Left renal pelvis (tissue), 4 donors: ENCODE data around the gene RWDD3. TPM values are rescaled to one million over a fixed set of nuclear protein-coding genes. Genes with fewer than 3 reads are reported as not detected.

Experiments
- DNase-seq, 4 donors: peaks; one replicate each; pipeline ENCODE4 v3.0.0-alpha.2; 2013; ENCODE audit warnings: low read depth in 4 of 4, low spot score in 3 of 4
- polyA plus RNA-seq, 4 donors: library from polyadenylated mRNA; unstranded; fragments of 120-200 nt; gene quantifications; one replicate each; pipeline ENCODE4 v1.2.1, GENCODE V29; 2013; ENCODE audit not compliant: insufficient read length in 4 of 4

Gene RWDD3
- 10 to 100 TPM; 35.3 to 55.2 (median 48.0) TPM for polyA plus RNA-seq

GRCh38 chr1:95233737-95234500, at the start of gene RWDD3:
Gene RWDD3, plus strand, starts transcription at chr1:95234210. Its CDS starts 21 bp downstream, at chr1:95234231.
- DNase-seq, result peak; percentile 75 to 86 (median 84)

DNA sequence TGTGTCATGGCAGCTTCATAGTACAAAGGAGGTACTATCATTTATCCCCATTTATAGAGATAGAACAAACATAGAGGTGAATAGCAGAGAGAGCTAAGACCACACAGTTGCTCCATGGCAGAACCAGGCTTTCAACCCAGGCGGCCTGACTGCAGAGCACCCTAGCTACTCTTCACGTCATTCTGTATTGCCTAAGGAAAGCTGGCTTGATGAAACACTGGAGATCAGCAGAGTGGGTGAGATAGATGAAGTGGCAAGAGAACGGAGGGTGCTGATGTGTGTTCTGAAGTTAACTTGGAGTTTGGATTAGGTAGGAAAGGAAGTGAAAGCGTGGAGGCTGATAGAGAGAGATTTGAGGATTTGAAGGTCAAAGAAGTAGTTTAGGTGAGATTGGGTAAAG, 47.9 kb upstream of the RWDD3 start:
- DNase-seq, result no peak

- no peak for DNase-seq
Observed at GRCh38 chr1:95193591-95193990, 40.4 kb upstream of the RWDD3 start.

GRCh38 chr1:95195046-95195445, 39.0 kb upstream of the RWDD3 start:
- DNase-seq, result no peak

DNA sequence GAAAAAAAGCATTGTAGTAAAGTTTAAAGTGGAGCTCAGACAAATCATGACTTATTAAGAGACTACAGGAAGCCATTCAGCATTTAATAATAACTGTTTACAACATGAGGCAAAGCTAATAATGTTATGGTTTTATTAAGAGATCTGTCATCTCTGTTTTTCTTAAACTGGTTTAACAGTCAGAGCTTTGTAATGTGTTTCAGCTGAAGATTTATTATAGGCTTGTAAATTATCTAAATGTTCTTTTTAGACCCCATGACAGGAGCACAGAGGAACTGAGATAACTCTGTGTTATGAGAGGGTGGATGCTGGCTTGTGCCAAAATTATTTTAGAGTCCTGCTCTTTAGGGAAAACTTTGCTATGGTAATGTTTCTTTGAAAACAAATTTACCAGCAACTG, 38.0 kb upstream of the RWDD3 start:
- DNase-seq, result peak in 1 of 4 donors; percentile 14

DNA sequence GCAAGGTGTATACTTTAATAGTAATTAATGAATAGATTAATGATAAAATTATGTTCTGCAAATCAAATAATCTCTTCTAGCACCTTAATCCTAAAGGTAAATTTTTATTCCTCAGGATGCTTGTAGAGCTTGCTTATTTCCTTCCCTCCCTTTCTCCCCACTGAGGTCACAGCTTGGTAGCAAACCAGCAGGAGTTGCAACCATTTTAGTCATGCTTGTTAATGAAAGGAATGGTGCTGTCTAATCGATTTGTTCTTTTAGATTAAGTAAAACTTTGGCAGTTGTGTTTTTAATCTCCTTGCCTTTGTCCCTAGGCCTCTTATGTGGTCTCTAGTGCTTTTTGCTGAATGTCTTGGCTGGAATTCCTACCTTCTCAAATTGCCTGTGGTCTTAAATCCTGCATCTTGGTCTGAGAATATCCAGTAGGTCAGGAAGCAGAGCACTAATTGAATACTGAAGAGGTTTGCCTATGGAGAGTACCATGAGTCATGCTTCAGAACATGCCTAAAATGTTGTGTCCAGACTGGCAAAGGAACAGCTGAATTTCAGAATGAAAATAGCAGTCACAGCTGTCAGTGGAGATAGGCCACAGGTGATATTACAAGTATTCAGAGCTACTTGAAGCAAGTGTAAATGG, 36.3 kb upstream of the RWDD3 start:
- no peak for DNase-seq

GRCh38 chr1:95201905-95202304, 32.1 kb upstream of the RWDD3 start:
- no peak for DNase-seq

GRCh38 chr1:95203908-95204437, 30.0 kb upstream of the RWDD3 start:
- no peak for DNase-seq

GRCh38 chr1:95206514-95206913, 27.5 kb upstream of the RWDD3 start:
- no peak for DNase-seq

- no peak for DNase-seq
Observed at GRCh38 chr1:95207223-95207935, 26.6 kb upstream of the RWDD3 start.

- no peak for DNase-seq
Observed at GRCh38 chr1:95208876-95209275, 25.1 kb upstream of the RWDD3 start.

GRCh38 chr1:95209291-95209690, 24.7 kb upstream of the RWDD3 start:
- no peak for DNase-seq

DNA sequence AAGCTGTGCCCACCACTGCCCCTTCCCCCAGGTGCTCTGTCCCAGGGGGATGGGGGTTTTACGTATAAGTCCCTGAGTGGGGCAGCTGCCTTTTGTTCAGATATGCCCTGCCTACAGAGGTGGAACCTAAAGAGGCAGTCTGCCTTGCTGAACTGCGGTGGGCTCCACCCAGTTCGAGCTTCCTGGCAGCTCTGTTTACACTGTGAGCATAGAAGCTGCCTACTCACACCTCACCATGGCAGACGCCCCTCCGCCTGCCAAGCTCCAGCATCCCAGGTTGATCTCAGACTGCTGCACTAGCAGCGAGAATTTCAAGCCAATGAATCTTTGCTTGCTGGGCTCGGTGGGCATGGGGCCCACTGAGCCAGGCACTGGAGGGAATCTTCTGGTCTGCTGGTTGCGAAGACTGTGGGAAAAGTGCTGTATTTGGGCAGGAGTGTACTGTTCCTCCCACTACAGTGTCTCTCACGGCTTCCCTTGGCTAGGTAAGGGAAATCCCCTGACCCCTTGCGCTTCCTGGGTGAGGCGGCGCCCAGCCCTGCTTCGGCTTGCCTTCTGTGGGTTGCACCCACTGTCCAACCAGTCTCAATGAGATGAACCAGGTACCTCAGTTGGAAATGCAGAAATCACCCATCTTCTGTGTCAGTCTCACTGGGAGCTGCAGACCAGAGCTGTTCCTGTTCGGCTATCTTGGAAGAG, 17.6 kb upstream of the RWDD3 start:
- DNase-seq, result no peak

GRCh38 chr1:95217371-95217770, 16.6 kb upstream of the RWDD3 start:
- no peak for DNase-seq

GRCh38 chr1:95219407-95219806, 14.6 kb upstream of the RWDD3 start:
- no peak for DNase-seq

DNA sequence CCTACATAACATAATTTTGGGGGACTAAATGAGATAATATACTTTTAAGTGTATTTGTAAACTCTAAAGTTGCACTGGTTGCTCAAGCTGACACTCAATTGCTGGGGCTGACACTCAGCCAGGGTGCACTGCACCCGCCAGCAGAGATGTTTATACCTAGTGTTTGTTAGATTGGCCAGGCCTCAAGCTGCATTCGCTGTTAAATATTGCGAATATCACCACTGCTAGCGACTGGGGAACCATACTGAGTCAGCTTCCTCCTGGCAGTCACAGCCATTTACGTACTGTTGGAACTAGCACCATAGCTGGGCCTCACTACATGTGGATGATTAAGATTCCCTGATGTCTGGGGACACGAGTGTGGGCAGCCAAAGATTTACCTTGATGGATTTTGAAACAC, 12.7 kb upstream of the RWDD3 start:
- DNase-seq, result no peak

GRCh38 chr1:95222629-95223028, 11.4 kb upstream of the RWDD3 start:
- DNase-seq, result no peak

- no peak for DNase-seq
Observed at GRCh38 chr1:95223110-95223509, 10.9 kb upstream of the RWDD3 start.

- DNase-seq, result no peak
Observed at GRCh38 chr1:95226781-95227660, 7.0 kb upstream of the RWDD3 start.

DNA sequence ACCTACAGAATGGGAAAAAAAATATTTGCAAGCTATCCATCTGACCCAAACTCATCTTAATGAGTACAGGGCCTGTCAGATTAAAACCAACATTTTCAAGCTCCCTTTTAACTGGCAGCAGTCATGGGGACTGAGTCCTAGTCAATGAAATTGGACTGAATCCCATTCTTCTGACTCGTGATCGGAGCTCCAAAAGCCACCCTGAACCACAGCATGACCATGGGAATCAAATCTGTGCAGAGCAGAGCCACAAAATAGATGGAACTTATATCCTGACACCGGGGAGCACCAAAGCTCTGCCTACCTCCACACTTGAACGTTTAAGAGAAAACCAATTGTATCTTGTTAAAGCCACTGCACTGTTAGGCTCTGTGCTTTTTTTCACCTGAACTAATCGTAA, 5.0 kb upstream of the RWDD3 start:
- no peak for DNase-seq
